H1 (cell line): ENCODE measurements around the gene CUL1. TPM values are rescaled to one million over a fixed set of nuclear protein-coding genes. Genes with fewer than 3 reads are reported as not detected.

ENCODE experiments used
- CTCF ChIA-PET: fragments of 300-600 bp; sonication (Branson Sonifier 250); formaldehyde crosslinking; loops from one replicate; lab custom pipeline; 2021; ENCODE audit not compliant: partially characterized antibody; lab: Charles Lee
- POLR2A ChIA-PET: fragments of 300-600 bp; sonication (Branson Sonifier 250); formaldehyde crosslinking; loops from one replicate; lab custom pipeline; 2021; ENCODE audit warnings: inconsistent platforms; ENCODE audit not compliant: partially characterized antibody; lab: Charles Lee
- DNase-seq, 2 experiments: peaks; one replicate each; pipeline versions ENCODE4 v3.0.0 to v3.0.0-alpha.2; 2010 to 2022; ENCODE audit warnings: low spot score in 2 of 2, low read depth in 1 of 2, mixed read lengths in 1 of 2
- FAIRE-seq: peaks from 2 replicates; lab custom pipeline; 2011; peaks lifted over from hg19 to GRCh38; lab: Jason Lieb, UNC
- H2AFZ ChIP-seq: 2 replicates; pipeline ENCODE4 v1.8.1; 2012; ENCODE audit warnings: low read length, inconsistent platforms
- H2AK5ac ChIP-seq: 2 replicates; pipeline ENCODE4 v1.6.1; 2013; ENCODE audit warnings: low read depth, low read length
- H2BK120ac ChIP-seq: replicated peaks from 2 replicates; pipeline ENCODE3; 2013; ENCODE audit warnings: low read depth, low read length, inconsistent platforms
- H2BK12ac ChIP-seq: 2 replicates; pipeline ENCODE4 v1.6.1; 2013; ENCODE audit warnings: low read depth, low read length
- H2BK15ac ChIP-seq: 2 replicates; pipeline ENCODE4 v1.6.1; 2013; ENCODE audit warnings: low read length
- H2BK20ac ChIP-seq: 2 replicates; pipeline ENCODE4 v1.6.1; 2013; ENCODE audit warnings: low read length
- H2BK5ac ChIP-seq: 2 replicates; pipeline ENCODE4 v1.6.1; 2013; ENCODE audit warnings: low read depth, low read length
- H3K14ac ChIP-seq: 2 replicates; pipeline ENCODE4 v1.6.1; 2013; ENCODE audit warnings: inconsistent platforms; ENCODE audit not compliant: insufficient read length
- H3K18ac ChIP-seq: 2 replicates; pipeline ENCODE4 v1.6.1; 2013; ENCODE audit warnings: low read length; ENCODE audit errors: extremely low read depth
- H3K23ac ChIP-seq: 2 replicates; pipeline ENCODE4 v1.6.1; 2013; ENCODE audit warnings: inconsistent platforms; ENCODE audit not compliant: insufficient read length
- H3K23me2 ChIP-seq: 2 replicates; pipeline ENCODE4 v1.6.1; 2013; ENCODE audit warnings: low read depth, low read length
- H3K27ac ChIP-seq: 2 replicates; pipeline ENCODE4 v1.6.1; 2011; ENCODE audit warnings: low read depth, low read length, inconsistent platforms
- H3K27me3 ChIP-seq, 4 experiments: replicated peaks in 1 of 4; 1 replicate in 1 of 4; 2 replicates in 3 of 4; pipeline versions ENCODE4 v1.6.1 to v1.8.1; 2011 to 2013; ENCODE audit warnings: low read length in 3 of 4, mild to moderate bottlenecking in 3 of 4, inconsistent platforms in 2 of 4, mixed read lengths in 2 of 4, moderate library complexity in 1 of 4; ENCODE audit not compliant: control insufficient read depth in 3 of 4, insufficient read depth in 3 of 4; ENCODE audit errors: extremely low read depth in 1 of 4
- H3K36me3 ChIP-seq, 4 experiments: 2 replicates each; pipeline versions ENCODE4 v1.6.1 to v1.8.1; 2011 to 2013; ENCODE audit warnings: mild to moderate bottlenecking in 4 of 4, low read length in 3 of 4, moderate library complexity in 2 of 4, control low read depth in 1 of 4, inconsistent platforms in 1 of 4; ENCODE audit not compliant: insufficient read depth in 4 of 4, control insufficient read depth in 2 of 4
- H3K4ac ChIP-seq: replicated peaks from 2 replicates; pipeline ENCODE3; 2013; ENCODE audit warnings: low read length, low read depth, mixed read lengths, inconsistent platforms; ENCODE audit not compliant: insufficient read length
- H3K4me1 ChIP-seq, 4 experiments: replicated peaks in 1 of 4; 1 replicate in 1 of 4; 2 replicates in 3 of 4; pipeline versions ENCODE4 v1.6.1 to v1.8.1; 2011 to 2013; ENCODE audit warnings: low read length in 3 of 4, inconsistent platforms in 2 of 4, mixed read lengths in 1 of 4; ENCODE audit not compliant: insufficient read depth in 4 of 4, control insufficient read depth in 3 of 4
- H3K4me2 ChIP-seq, 2 experiments: 2 replicates each; pipeline versions ENCODE4 v1.6.1 to v1.8.1; 2011 to 2013; ENCODE audit warnings: low read depth in 2 of 2, low read length in 2 of 2, control low read depth in 1 of 2, inconsistent platforms in 1 of 2, mild to moderate bottlenecking in 1 of 2; ENCODE audit not compliant: insufficient read depth in 1 of 2
- H3K4me3 ChIP-seq, 4 experiments: fragments of 200-600, 300-600 bp in 1 of 4; sonication (generic), shearing (Covaris generic), sonication (Bioruptor Twin) in 1 of 4; 2 replicates each; pipeline versions ENCODE4 v1.5.1 to v1.8.1; 2011 to 2016; ENCODE audit warnings: low read length in 4 of 4, low read depth in 3 of 4, control low read depth in 2 of 4, inconsistent platforms in 2 of 4, mild to moderate bottlenecking in 2 of 4, mixed read lengths in 1 of 4, moderate library complexity in 1 of 4; ENCODE audit not compliant: insufficient read depth in 2 of 4; ENCODE audit errors: extremely low read depth in 1 of 4
- H3K56ac ChIP-seq: replicated peaks from 2 replicates; pipeline ENCODE3; 2013; ENCODE audit warnings: low read depth, mild to moderate bottlenecking, mixed read lengths, low read length, inconsistent platforms; ENCODE audit not compliant: insufficient read length
- H3K79me1 ChIP-seq: 2 replicates; pipeline ENCODE4 v1.6.1; 2013; ENCODE audit warnings: low read depth, low read length, control low read depth
- H3K79me2 ChIP-seq, 2 experiments: 2 replicates each; pipeline versions ENCODE4 v1.6.1 to v1.8.1; 2012 to 2013; ENCODE audit warnings: low read length in 2 of 2, mild to moderate bottlenecking in 2 of 2, inconsistent platforms in 1 of 2; ENCODE audit not compliant: insufficient read depth in 2 of 2, control insufficient read depth in 1 of 2
- H3K9ac ChIP-seq, 4 experiments: replicated peaks in 1 of 4; 1 replicate in 1 of 4; 2 replicates in 3 of 4; pipeline versions ENCODE4 v1.6.1 to v1.8.1; 2011 to 2013; ENCODE audit warnings: low read depth in 3 of 4, low read length in 3 of 4, control low read depth in 2 of 4, mild to moderate bottlenecking in 2 of 4, moderate library complexity in 2 of 4, inconsistent platforms in 1 of 4; ENCODE audit errors: extremely low read depth in 1 of 4
- H3K9me3 ChIP-seq, 2 experiments: 2 replicates each; pipeline versions ENCODE4 v1.6.1 to v1.8.1; 2012 to 2013; ENCODE audit warnings: mild to moderate bottlenecking in 2 of 2, moderate library complexity in 2 of 2, control low read depth in 1 of 2, inconsistent platforms in 1 of 2, low read depth in 1 of 2, low read length in 1 of 2, mixed read lengths in 1 of 2; ENCODE audit not compliant: insufficient read depth in 2 of 2
- H4K20me1 ChIP-seq, 2 experiments: replicated peaks in 1 of 2; 2 replicates each; pipeline versions ENCODE3 to v1.8.1; 2011 to 2013; ENCODE audit warnings: inconsistent platforms in 2 of 2, low read length in 2 of 2, mild to moderate bottlenecking in 1 of 2; ENCODE audit not compliant: insufficient read depth in 2 of 2, control insufficient read depth in 1 of 2
- H4K5ac ChIP-seq: 2 replicates; pipeline ENCODE4 v1.6.1; 2013; ENCODE audit warnings: low read length, low read depth, mixed read lengths, inconsistent platforms; ENCODE audit not compliant: insufficient read length
- H4K8ac ChIP-seq: 2 replicates; pipeline ENCODE4 v1.8.0; 2013; ENCODE audit warnings: mild to moderate bottlenecking, moderate library complexity, low read length, inconsistent platforms; ENCODE audit not compliant: insufficient read depth; ENCODE audit errors: extremely low read depth
- H4K91ac ChIP-seq: replicated peaks from 2 replicates; pipeline ENCODE3; 2013; ENCODE audit warnings: low read length, mixed read lengths, inconsistent platforms; ENCODE audit not compliant: insufficient read length
- NANOG ChIP-seq: IDR thresholded peaks from 2 replicates; pipeline ENCODE4 v1.6.1; 2011; ENCODE audit warnings: low read length, low read depth, mild to moderate bottlenecking, inconsistent platforms; ENCODE audit not compliant: insufficient read depth, poor library complexity, severe bottlenecking
- POU5F1 ChIP-seq: IDR thresholded peaks from 2 replicates; pipeline ENCODE4 v1.6.1; 2011; ENCODE audit warnings: low read depth, mild to moderate bottlenecking, low read length, moderate library complexity
- TAF7 ChIP-seq: optimal IDR thresholded peaks from 2 replicates; pipeline ENCODE3; 2011; ENCODE audit warnings: low read depth, mild to moderate bottlenecking, inconsistent platforms, low read length, moderate library complexity, borderline replicate concordance
- WGBS, 2 experiments: shearing (Covaris generic) in 1 of 2; methylation state at CpG; one replicate each; pipeline versions ENCODE4 v1.1.6 to v1.1.7; 2013 to 2015; ENCODE audit warnings: low lambda C conversion rate in 2 of 2, mixed read lengths in 2 of 2, inconsistent platforms in 1 of 2, low coverage in 1 of 2, missing lambda C conversion rate in 1 of 2; ENCODE audit not compliant: insufficient replicate concordance in 2 of 2, insufficient coverage in 1 of 2, insufficient read length in 1 of 2; ENCODE audit errors: extremely low coverage in 1 of 2, missing lambda C conversion rate in 1 of 2; 5-methylcytosine and 5-hydroxymethylcytosine counted together
- polyA plus RNA-seq, 7 experiments: library from polyadenylated mRNA; depleted of rRNA in 3 of 7; stranded (reverse) in 5 of 7; unstranded in 2 of 7; fragments of >200 nt in 5 of 7; fragments of 200-250 nt in 2 of 7; gene quantifications; 1 replicate in 5 of 7; 2 replicates in 1 of 7; 4 replicates in 1 of 7; pipeline versions ENCODE4 v1.2.1 to v1.2.3, GENCODE V29; 2011 to 2013; ENCODE audit warnings: missing spikeins in 2 of 7, mixed read lengths in 2 of 7
- total RNA-seq: library from RNA; stranded (reverse); fragmentation: NEBNext Ultra II Directional; extraction: Animal tissue kit (Norgen Biotek cat#: 25700); gene quantifications from 2 replicates; pipeline ENCODE4 v1.2.1, GENCODE V29; 2021

The CUL1 gene
- total and polyA plus RNA-seq, 2 of the 8 experiments (the other 6 are each of a cell fraction or from before 2014, with no cell fraction given): 33.0 to 77.3 TPM

GRCh38 chr7:148709014-148709413 lies 10.3 kb downstream of the CUL1 start:
- CTCF ChIA-PET: interaction anchor here (0.8 to 1.9 kb wide), 3 partner anchors 12 to 94 kb away, joined by 3 to 6 read pairs (median 4); no protein-coding TSS in a partner anchor
- H3K4me3 ChIP-seq: no peak overlapping the region

More at GRCh38 chr7:148709014-148709413, 10.3 kb downstream of the CUL1 start:
- no peak overlapping the region for H3K56ac ChIP-seq
- no peak overlapping the region for H2BK15ac ChIP-seq
- no peaks in the 10 kb centered on the region for H3K9me3 ChIP-seq
- no peak overlapping the region for H3K4ac ChIP-seq
- no peak overlapping the region for H2BK12ac ChIP-seq
- peak overlapping the region; percentile 38 for H4K5ac ChIP-seq
- H3K27me3 ChIP-seq: no peaks in the 10 kb centered on the region
- no peak overlapping the region for H3K4me2 ChIP-seq
- DNase-seq (no peak), FAIRE-seq (no peak)
- H2BK5ac ChIP-seq: no peak overlapping the region
- no peak overlapping the region for H3K9ac ChIP-seq
- POLR2A ChIA-PET: interaction anchor here (0.7 to 3.1 kb wide), 3 partner anchors 10 to 20 kb away, joined by 3 to 17 read pairs (median 5); partner anchors contain the start of gene CUL1
- H4K20me1 ChIP-seq: peaks cover 12 to 15% of the 10 kb centered on the region in 2 experiments
- peaks cover 0 to 21% (median 13%) of the 10 kb centered on the region in 4 experiments; a peak in 5 of 7 replicates for H3K4me1 ChIP-seq
- WGBS, 2 experiments: 80% methylated on average over 6 of the region's 6 CpGs; no CpG with 5 or more reads in 1 of the 2 experiments
- H3K79me2 ChIP-seq: peaks cover 46 to 100% of the 10 kb centered on the region in 2 experiments
- H4K8ac ChIP-seq: no peak overlapping the region
- H3K23ac ChIP-seq: no peak overlapping the region
- no peak overlapping the region for H2AFZ ChIP-seq
- H2AK5ac ChIP-seq: no peak overlapping the region
- H4K91ac ChIP-seq: no peak overlapping the region
- H3K18ac ChIP-seq: no peak overlapping the region
- H2BK20ac ChIP-seq: no peak overlapping the region
- H3K79me1 ChIP-seq: peaks cover 7% of the 10 kb centered on the region; the same call in 1 of the 2 replicates
- no peak overlapping the region for H3K14ac ChIP-seq
- H3K23me2 ChIP-seq: no peaks in the 10 kb centered on the region
- H3K27ac ChIP-seq: no peak overlapping the region
- no peaks in the 10 kb centered on the region for H3K36me3 ChIP-seq
- TF ChIP-seq NANOG: no peak
- TF ChIP-seq TAF7: no peak
- TF ChIP-seq POU5F1: peak; percentile 82; the same call in 1 of the 2 replicates
- H2BK120ac ChIP-seq: no peak overlapping the region
